Gastroesophageal sphincter (tissue), 4 donors: ENCODE data around the gene MAPK4. TPM values are rescaled to one million over a fixed set of nuclear protein-coding genes. Genes with fewer than 3 reads are reported as not detected.

Experiments used
- ATAC-seq: fragments of 150-250 bp; one replicate; pipeline ENCODE4 v1.9.1; 2016; ENCODE audit warnings: mild to moderate bottlenecking, moderate library complexity
- H3K27ac ChIP-seq, 4 donors: fragments of 200-600 bp; sonication (generic) in 3 of 4; 1 replicate in 3 of 4; 2 replicates in 1 of 4; pipeline ENCODE4 v1.5.1; 2016 to 2019
- H3K27me3 ChIP-seq: fragments of 200-600 bp; sonication (generic); one replicate; pipeline ENCODE4 v1.5.1; 2019
- H3K36me3 ChIP-seq, 2 donors: fragments of 200-600 bp; sonication (generic); one replicate each; pipeline ENCODE4 v1.5.1; 2019; ENCODE audit warnings: control low read depth in 1 of 2
- H3K4me1 ChIP-seq, 3 donors: fragments of 200-600 bp; sonication (generic); 1 replicate in 2 of 3; 2 replicates in 1 of 3; pipeline ENCODE4 v1.5.1; 2016 to 2019; ENCODE audit warnings: control low read depth in 2 of 3
- H3K4me3 ChIP-seq, 2 donors: fragments of 200-600 bp; sonication (generic); one replicate each; pipeline ENCODE4 v1.5.1; 2019; ENCODE audit warnings: mild to moderate bottlenecking in 1 of 2, moderate library complexity in 1 of 2
- H3K9me3 ChIP-seq, 3 donors: fragments of 200-600 bp; sonication (generic); one replicate each; pipeline ENCODE4 v1.5.1; 2017 to 2019; ENCODE audit warnings: control low read depth in 2 of 3
- CTCF ChIP-seq, 4 experiments: fragments of 200-600 bp in 2 of 4; fragments of 450-650 bp in 2 of 4; sonication (generic) in 1 of 4; IDR thresholded peaks; one replicate each; pipeline ENCODE4 v1.5.1; 2017 to 2019; ENCODE audit warnings: antibody characterized with exemption in 4 of 4, mild to moderate bottlenecking in 2 of 4, moderate library complexity in 2 of 4
- EP300 ChIP-seq: sonication (generic); formaldehyde crosslinking; IDR thresholded peaks from one replicate; pipeline ENCODE4 v1.6.1; 2017; ENCODE audit warnings: antibody characterized with exemption, mild to moderate bottlenecking
- POLR2A ChIP-seq, 2 donors: fragments of 450-650 bp; IDR thresholded peaks; one replicate each; pipeline ENCODE4 v1.6.1; 2017; ENCODE audit warnings: antibody characterized with exemption in 2 of 2, mild to moderate bottlenecking in 2 of 2, moderate library complexity in 1 of 2
- POLR2AphosphoS5 ChIP-seq: sonication (generic); formaldehyde crosslinking; IDR thresholded peaks from one replicate; pipeline ENCODE4 v1.6.1; 2017; ENCODE audit warnings: antibody characterized with exemption
- WGBS, 2 donors: methylation state at CpG; one replicate each; pipeline ENCODE4 v1.1.5; 2018; ENCODE audit warnings: low coverage in 1 of 2; 5-methylcytosine and 5-hydroxymethylcytosine counted together
- total RNA-seq, 4 donors: library from RNA; depleted of rRNA; stranded (reverse); fragments of >200 nt; gene quantifications; one replicate each; pipeline ENCODE4 v1.1.0, GENCODE V29; 2016

MAPK4 gene
- total RNA-seq, 4 donors from 2014 or later: 9.3 to 13.7 (median 10.6) TPM

GRCh38 chr18:50621366-50621765 is 61.5 kb downstream of the MAPK4 start:
- 10 to 61% methylated on average over 2 of the region's 2 CpGs for WGBS, 2 donors
- Histone ChIP-seq H3K27me3 (no peaks in the 10 kb centered on the region), H3K27ac (no peak overlapping the region), H3K36me3 (no peaks in the 10 kb centered on the region), H3K9me3 (no peaks in the 10 kb centered on the region), H3K4me1 (peaks cover 0 to 10% (median 0%) of the 10 kb centered on the region in 3 donors), H3K4me3 (no peak overlapping the region)
- no peak for ATAC-seq
- TF ChIP-seq CTCF (IDR thresholded peaks at IDR 0.05): no peak
- no peak for TF ChIP-seq POLR2A (IDR thresholded peaks at IDR 0.05)
- TF ChIP-seq POLR2AphosphoS5: no peak
- TF ChIP-seq EP300: no peak

GRCh38 chr18:50622320-50622719 is 62.4 kb downstream of the MAPK4 start:
- 71 to 83% methylated on average over 1 of the region's 3 CpGs for WGBS, 2 donors

GRCh38 chr18:50622865-50623393 is 63.0 kb downstream of the MAPK4 start:
- H3K4me1 ChIP-seq: peaks cover 0 to 10% (median 0%) of the 10 kb centered on the region in 3 donors
- H3K27ac ChIP-seq: no peak overlapping the region
- 32 to 33% methylated on average over 6 to 7 of the region's 7 CpGs for WGBS, 2 donors
- H3K27me3 ChIP-seq: no peaks in the 10 kb centered on the region
- TF ChIP-seq CTCF (IDR thresholded peaks at IDR 0.05): no peak
- no peak for TF ChIP-seq EP300
- no peak for TF ChIP-seq POLR2A (IDR thresholded peaks at IDR 0.05)
- TF ChIP-seq POLR2AphosphoS5: no peak
- H3K4me3 ChIP-seq: no peak overlapping the region
- no peaks in the 10 kb centered on the region for H3K9me3 ChIP-seq
- no peaks in the 10 kb centered on the region for H3K36me3 ChIP-seq
- ATAC-seq: no peak

More at GRCh38 chr18:50622320-50622719, 62.4 kb downstream of the MAPK4 start:
- Histone ChIP-seq H3K27me3 (no peaks in the 10 kb centered on the region), H3K4me3 (no peak overlapping the region), H3K9me3 (no peaks in the 10 kb centered on the region), H3K4me1 (peaks cover 0 to 10% (median 0%) of the 10 kb centered on the region in 3 donors), H3K36me3 (no peaks in the 10 kb centered on the region), H3K27ac (no peak overlapping the region)
- TF ChIP-seq CTCF (IDR thresholded peaks at IDR 0.05) (no peak), POLR2A (IDR thresholded peaks at IDR 0.05) (no peak), EP300 (no peak), POLR2AphosphoS5 (no peak)
- ATAC-seq: no peak

GRCh38 chr18:50623694-50624352 is 63.9 kb downstream of the MAPK4 start:
- WGBS, 2 donors: 56 to 65% methylated on average over 4 of the region's 4 CpGs

More at GRCh38 chr18:50623694-50624352, 63.9 kb downstream of the MAPK4 start:
- ATAC-seq: no peak
- H3K9me3 ChIP-seq: no peaks in the 10 kb centered on the region
- H3K4me3 ChIP-seq: no peak overlapping the region
- H3K36me3 ChIP-seq: no peaks in the 10 kb centered on the region
- H3K27me3 ChIP-seq: no peaks in the 10 kb centered on the region
- H3K27ac ChIP-seq: no peak overlapping the region
- no peak for TF ChIP-seq POLR2A (IDR thresholded peaks at IDR 0.05)
- no peak for TF ChIP-seq POLR2AphosphoS5
- TF ChIP-seq EP300: no peak
- TF ChIP-seq CTCF (IDR thresholded peaks at IDR 0.05): no peak
- H3K4me1 ChIP-seq: peaks cover 0 to 10% (median 0%) of the 10 kb centered on the region in 3 donors
